Measurements from ENCODE around the gene SPATA17.
"Not testable (repeated sequence)": the region's sequence is repeated elsewhere in the genome, so short reads cannot be mapped to it uniquely, and the experiment has no call there.

Gene SPATA17

DNA sequence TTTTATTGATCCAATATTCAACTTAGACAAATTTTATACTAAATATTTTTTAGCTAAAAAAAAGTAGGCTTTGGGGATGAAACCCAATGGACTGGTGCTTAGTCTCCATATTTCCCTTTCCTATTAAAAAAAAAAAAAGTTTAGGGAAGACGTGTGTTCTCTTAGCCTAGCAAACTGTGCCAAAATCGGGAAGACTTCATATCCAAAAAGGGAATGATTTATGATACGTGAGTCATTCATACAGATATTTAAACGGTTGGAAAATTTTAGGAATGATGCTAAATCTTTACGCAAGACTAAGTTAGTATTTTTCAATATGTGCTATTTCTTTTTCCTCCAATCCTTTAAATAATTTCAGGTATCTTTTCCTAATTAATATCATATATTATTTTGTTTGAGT lies 50.7 kb downstream of the SPATA17 start:
- no peak for DNase-seq

DNA sequence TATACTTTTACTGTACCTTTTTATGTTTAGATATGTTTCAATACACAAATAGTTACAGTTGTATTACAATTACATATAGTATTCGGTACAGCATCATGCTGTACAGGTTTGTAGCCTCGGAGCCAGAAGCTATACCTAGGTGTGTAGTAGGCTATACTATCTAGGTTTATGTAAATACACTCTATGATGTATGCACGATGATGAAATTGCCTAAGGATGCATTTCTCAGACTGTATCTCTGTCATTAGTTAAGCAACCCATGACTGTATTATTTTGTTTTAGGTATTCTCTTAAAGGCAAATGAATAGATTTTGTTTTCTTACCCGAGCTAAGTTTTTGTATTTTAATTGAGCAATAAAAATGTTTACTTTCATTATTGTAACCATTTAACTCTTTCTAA lies 56.4 kb downstream of the SPATA17 start:
- no peak for DNase-seq

DNA sequence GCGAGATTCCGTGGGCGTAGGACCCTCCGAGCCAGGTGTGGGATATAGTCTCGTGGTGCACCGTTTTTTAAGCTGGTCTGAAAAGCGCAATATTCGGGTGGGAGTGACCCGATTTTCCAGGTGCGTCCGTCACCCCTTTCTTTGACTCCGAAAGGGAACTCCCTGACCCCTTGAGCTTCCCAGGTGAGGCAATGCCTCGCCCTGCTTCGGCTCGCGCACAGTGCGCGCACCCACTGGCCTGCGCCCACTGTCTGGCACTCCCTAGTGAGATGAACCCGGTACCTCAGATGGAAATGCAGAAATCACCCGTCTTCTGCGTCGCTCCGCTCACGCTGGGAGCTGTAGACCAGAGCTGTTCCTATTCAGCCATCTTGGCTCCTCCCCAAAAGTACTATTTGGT lies 65.0 kb downstream of the SPATA17 start:
- DNase-seq: not testable (repeated sequence)

DNA sequence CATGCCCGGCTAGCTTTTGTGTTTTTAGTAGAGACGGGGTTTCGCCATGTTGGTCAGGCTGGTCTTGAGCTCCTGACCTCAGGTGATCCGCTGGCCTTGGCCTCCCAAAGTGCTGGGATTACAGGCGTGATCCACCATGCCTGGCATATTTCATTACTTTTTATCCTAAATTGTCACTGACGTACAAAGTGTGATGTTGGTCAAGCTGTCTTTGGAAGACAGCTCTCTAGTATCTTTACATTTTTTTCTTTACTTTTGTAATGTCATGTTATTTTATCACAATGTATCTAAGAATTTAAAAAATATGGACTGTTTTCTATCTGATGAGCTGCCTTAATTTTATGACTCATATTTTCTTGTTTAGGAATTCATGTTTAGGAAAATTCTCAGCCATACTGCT lies 72.2 kb downstream of the SPATA17 start:
- no peak for DNase-seq

DNA sequence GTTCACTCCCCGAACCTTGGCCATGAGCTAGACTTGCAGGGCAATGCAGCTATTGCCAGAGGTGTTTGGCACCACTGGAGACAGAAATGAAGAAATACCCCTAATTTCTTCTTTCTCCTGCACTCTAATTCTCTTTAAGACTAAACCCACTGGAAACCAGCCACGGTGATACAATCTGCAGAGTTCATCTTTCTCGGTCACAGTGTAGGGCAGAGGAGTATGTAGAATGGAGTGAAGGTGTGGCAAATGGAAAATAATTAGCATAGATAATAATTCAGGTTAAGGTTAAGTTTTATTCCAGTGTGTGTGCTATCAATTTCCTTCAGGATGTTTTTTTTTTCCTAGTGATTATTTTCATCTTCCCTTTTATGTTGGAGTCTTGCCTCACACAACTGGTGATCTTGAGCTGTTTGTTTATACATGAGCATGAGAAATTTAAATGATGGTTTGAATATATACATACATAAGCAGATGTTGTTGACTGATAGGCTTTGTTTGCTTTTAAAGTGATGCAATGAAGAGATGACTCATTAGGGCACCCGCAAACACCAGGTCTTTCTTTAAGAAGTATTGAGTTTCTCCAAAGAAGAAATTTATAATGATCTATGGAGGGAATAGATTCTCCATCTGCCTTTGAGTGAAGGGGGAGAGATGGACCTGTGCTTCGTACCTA lies 81.9 kb downstream of the SPATA17 start:
- DNase-seq: no peak

DNA sequence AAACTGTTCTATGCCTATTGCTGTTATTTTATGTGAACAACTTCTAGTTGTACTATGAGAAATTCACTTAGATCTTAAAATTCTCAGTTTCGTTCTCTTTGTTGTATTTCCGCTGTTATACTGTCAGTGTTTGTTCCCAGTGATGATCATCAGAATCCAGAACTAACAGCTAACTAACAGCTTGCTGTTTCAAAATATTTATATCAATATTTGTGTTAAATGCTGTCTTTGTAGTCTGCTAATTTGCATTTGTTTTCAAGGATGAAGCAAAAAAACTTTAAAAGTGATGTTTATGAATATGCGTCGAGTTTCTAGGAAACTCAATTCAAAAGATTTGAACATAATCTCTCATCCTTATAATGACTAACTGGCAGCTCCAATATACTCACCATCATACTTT lies 84.5 kb downstream of the SPATA17 start:
- DNase-seq: no peak

DNA sequence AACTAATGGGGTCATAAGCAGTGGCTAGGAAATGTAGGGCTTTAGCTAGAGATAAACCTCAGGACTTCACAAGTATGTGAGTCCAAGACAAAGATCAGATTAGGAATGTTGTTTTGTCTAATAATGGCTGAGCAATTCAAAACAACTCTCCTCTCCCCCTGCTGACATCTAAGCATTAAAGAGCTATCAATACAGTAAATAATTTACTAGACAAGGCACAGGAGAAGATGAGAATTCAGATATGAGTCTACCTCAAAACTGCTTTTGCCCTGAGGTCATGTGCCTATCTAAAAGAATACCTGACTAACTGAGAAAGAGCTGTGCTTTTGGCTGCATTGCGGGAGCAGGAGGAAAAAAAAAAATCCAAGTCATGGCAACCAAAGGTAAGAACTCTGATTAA lies 86.8 kb downstream of the SPATA17 start:
- no peak for DNase-seq

DNA sequence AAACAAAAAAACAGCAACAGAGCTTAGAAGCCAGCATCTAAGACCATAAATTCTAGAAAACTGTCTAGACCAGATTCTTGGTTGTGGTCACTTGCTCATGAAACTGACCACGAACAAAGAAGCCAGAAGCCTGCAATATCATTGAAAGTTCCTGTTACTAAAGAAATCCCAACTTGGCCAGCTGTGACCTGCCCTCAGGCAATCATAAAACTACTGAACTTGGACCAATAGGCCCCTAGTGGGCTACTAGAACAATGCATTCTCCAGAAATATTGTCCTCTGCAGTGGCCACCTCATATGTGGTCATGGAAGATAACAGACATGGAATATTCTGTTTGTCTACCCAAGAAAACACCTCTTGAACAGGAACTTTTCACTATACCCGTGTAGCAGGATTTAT lies 87.7 kb downstream of the SPATA17 start:
- no peak for DNase-seq

DNA sequence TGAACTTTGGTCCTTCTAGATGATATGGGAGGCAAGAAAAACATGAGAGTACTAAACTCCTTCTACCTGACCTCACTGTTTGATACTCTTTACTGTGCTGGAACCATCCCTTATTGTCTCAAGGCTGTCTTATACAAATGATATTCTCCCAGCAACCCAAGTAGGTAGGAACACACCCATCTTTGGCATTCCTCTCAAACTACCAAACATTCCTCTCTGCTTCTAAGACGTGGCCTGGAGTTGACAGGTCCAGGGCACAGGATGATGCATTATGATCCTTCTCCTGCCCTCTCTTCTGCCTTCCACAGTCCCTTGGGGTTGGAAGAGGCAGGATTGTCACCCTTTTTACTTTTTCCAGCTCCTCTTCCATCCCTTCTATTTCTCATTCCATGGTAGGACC lies 90.5 kb downstream of the SPATA17 start:
- DNase-seq: no peak

DNA sequence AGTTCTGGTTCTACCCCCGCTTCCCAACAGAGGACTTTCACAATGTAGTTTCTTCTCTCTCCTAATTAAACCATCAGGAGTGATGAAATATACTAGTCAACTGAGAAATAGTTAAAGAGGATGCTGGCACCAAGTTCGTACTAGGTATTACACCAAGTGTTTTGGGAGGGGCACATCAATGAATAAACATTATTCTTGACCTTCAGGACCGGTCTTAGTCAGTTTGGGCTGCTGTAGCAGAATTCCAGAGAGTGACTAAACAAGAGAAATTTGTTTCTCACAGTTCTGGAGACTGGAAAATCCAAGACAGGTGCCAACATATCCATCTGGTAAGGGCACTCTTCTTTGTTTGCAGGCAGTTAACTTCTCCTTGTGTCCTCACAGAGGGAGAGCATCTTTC lies 103.8 kb downstream of the SPATA17 start:
- no peak for DNase-seq

DNA sequence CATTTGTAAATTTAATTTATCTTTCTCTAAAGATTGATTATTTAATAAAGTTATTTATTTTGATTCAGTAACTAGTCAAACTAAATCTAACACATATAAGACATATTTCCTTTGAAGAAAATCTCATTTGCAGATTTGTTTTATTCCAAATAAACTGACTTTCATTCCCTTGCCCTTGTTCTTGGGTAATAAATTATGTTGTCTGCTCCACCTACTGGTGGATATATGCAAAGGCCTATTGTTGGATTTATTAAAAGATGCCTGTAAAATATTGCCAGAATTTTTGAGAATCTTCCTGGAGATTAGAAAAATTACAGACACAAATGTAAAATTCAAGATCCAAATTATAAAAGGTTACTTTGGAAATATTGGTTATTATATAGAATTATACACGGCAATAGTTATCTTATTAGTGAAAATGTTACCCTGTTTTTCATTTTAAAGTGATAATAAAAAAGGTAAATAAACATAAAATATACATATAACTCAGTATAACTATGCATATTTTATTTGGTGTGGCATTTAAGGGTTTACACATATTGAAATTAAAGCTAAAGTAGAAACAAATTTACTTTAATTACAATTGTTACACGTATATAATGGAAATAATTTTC lies 116.1 kb downstream of the SPATA17 start:
- DNase-seq: no peak

DNA sequence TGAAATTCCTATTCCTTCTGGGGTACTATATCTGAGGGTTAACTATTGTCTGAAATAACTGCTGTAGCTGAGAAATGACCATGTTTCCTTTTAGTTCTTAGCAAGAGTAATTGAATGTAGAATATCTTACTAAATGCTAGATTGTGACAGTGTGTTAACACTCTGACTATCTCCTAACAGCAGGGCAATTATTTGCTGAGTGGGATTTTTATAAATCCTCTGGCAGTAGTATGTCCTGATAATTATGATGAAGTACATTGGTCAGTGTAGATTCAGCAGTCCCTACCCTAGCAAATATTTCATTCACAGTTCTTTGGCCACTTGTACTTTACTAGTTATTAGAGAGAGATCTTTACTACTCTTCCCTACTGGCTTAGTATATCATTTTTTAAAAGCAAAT lies 138.6 kb downstream of the SPATA17 start:
- DNase-seq: no peak

DNA sequence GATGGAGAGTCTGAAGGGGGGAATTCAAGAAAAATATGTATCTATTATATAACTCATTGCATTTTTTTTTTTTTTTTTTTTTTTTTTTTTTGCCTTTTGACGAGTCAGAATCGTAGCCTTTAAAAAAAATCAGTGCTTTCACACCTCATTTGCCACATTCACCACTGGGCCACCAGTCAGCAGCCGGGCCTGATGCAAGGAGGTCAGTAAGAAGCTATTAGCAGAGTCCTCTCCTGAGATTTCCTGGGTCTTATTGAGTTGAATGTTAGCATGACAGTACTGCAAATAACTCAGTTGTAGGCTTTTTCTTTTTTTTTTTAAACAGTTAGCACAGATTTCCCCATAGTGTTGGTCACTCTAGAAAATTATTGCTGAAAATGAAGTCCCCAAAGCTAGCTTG lies 139.8 kb downstream of the SPATA17 start:
- no peak for DNase-seq

DNA sequence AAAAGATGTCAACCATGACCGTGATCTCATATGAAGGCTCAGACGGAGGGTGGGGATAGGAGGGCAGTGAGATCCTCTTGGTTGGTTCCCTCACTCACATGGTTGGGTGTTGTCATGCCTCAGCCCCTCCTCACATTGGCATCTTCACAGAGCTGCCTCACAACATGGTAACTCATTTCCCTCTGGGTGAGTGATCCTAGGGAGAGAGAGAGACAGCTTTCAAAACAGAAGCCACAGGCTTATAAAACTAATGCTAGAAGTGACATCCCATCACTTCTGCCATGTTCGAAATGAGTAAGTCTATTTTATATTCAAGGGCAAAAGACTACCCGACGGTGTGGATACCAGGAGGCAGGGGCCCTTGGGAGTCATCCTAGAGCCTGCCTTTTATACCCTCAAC lies 145.5 kb downstream of the SPATA17 start:
- no peak for DNase-seq

DNA sequence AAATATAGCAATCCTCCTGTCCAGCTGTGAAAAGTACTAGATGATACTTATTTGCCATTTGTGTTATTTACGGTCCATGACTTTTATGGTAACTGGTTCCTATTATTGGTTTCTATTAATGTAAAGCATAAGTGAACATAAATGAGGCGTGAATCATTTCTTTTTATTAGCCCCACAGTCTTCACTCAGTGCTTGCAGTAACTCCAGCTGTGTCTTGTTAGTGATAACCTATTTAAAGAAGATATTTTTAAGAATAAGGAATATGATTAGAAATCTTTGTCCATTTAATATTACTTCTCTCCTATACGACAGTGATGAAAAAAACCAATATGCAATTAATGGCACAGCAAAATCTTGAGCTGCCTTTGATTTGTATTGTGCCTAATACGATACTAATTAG lies 149.9 kb downstream of the SPATA17 start:
- no peak for DNase-seq

DNA sequence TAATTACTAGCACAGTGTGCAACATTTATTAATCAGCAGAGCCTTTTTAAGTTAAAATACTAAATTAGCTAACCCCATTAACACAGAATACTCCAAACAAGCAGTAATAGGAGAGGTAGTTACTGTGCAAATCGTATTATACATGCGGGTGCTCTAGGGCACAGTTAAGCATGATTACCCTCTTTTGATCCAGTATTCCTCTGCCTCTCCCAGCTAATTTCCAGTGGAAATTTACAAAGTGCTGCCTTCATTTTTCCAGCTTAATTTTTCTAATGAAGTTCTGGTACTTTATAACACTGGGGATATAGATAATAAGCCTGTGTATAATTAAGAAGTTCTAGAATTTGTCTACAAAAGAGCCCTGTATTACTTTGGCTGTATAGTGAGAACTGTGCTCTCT lies 159.9 kb downstream of the SPATA17 start:
- no peak for DNase-seq

DNA sequence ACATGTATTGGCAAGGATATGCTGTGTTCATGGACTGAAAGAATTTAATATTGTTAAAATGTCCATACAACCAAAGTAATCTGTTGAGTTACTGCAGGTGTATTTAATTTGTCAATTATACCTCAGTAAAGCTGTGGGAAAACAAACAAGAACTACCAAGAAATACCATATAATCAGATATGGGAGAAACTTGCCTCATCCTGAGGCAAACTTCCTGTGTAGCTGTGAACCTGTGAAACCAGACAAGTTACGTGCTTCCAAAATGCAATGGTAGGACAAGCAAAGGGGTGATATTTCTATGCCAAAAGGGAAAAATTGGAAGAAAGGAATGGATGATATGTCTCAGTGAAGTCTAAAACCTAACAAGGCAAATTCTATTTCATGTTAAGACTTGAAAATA lies 174.6 kb downstream of the SPATA17 start:
- no peak for DNase-seq

DNA sequence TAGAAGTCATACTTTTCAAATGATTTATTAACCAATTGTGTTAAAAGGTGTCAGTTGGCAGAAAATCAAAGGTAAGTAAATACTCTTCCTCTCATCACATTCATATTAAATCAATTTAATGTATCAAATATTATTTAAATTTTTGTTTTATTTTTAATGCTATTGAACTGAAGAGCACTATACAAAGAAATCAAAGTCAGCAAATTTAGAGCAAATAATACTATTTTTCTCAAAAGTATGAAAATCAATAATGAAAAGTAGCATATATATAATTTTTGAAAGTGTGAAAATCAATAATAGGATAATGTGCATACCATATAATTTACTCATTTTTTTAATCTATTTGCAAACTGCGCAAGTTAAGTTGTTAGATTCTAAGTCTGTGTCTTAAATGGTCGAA lies 181.0 kb downstream of the SPATA17 start:
- DNase-seq: no peak

DNA sequence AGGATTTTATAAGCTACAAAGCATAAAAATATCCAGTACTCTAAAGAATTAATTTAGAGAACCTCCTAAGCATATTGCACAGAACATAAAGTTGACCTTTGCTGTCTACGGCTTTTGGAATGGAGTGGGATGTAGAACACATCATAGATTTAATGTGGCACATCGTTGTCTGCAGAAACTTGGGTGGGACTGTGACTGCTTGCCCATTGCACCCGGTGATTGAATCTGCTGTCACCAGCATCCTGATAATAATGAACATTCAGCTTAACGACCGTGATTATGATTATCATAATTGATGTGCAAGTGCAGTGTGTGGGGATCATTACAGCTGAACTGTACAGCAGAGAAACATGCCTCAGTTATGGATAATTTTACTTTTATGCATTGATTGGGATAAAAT lies 181.9 kb downstream of the SPATA17 start:
- DNase-seq: no peak

DNA sequence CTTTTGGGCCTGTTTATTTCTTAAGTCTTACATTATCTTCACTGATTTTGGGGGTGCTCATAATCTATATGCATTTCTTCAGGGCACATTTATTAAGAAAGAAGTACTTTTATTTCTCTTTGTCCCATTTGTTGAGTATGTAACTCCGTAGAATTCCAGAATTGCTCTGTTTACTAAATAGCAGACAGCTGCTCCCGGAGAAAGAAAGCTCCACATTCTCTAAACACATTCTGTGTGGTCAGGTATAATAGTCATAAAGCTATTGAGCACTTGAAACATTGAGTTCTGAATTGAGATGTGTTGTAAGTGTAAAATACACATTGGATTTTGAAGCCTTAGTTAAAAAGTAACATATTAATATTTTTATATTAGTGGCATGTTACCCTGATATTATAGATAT lies 206.5 kb downstream of the SPATA17 start:
- no peak for DNase-seq

DNA sequence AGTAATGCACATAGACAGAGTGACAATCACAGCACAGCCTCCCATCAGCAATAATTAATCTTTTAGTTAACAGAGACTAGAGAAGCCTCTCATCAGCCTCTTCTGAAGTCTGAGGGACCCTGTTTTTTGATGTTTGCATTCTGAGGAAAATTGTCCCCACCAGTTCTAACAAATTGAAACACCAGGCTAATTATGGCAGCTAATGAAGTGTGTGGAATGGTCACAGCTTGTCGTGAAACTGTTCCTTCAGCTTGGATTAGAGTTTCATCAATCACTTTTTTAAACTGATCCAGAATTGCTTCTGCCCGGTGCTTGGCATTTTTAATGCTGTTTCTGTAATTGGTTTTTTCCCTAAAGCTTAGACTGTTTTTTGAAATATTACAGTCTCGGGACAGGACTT lies 208.0 kb downstream of the SPATA17 start:
- DNase-seq: no peak

DNA sequence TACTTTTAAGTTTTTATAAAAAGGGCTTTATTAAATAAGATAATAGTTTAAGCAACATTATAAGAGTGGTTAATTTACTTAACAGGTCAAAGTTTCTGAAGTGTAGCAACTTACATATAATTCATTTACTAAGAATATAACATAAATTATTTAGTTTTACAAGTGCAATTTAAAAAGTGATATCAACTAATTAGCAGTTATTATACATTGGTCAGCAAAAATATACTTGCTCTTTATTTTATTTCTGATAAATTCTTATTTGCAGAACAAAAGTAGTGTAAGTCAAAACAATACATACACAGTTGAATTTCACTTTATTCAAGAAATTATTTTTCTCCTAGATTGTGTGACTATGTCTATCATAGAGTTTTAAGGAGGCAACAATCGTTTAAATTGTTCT lies 215.6 kb downstream of the SPATA17 start:
- no peak for DNase-seq

DNA sequence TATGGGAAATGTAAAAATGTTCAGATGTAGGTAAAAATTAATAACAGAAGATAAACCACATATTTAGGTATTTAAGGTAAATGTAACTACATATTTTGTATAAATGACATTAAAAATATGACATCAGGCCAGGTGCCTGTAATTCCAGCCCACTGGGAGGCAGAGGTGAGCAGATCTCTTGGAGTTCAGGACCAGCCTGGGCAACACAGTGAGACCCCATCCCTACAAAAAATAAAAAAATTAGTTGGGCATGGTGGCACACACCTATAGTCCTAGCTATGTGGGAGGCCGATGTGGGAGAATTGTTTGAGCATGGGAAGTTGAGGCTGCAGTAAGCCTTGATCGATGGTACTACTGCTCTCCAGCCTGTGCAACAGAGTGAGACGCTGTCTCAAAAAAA lies 216.5 kb downstream of the SPATA17 start:
- no peak for DNase-seq

DNA sequence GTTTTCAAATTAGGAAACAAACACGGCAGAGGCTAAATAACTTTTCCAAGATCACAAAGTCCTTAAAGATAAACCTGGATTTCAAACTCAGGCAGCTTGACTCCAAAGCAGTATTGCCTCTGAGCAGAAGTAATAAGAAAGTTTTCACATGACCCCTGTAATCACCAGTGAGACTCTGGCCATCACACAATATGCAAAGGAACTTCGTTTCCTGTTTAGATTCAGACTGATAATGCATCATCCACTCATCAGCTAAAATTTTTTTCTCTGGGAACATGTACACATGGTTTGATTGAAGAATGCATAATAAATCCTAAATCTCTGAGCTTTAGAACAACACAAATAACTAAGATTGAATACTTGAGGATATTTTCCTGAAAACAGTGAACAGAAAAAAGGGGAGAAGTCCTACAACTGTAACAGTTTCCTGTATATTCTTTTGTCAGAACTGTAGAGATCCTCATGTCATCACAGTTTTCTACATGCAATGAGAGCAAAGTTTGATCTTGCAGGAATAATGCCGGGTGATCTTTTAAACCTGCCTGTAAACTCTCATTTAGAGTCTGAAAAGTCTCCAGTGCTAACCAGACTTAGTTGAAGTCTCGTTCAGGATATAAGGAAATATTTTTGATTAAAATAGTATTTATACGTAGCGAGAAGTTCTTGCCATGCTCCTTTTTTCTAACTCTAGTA lies 225.3 kb downstream of the SPATA17 start:
- no peak for DNase-seq

DNA sequence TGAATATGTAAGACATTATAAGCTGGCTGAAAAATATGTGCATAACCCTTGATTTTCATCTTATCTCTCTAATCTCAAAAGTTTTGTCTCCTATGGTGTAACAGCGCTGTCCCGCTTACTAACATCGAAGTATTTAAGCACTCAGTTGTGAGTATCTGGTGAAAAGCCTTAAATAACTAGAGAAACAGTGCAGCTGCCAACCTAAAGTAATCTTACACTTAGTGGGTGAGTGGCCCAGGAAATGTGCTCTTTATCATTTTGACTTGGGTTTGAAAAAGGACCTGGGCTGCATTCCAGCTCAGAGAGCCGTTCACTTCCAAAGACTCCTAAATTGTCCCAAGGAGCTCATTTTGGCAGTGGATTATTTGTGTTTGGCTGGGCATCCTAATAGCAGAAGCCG lies 225.9 kb downstream of the SPATA17 start:
- no peak for DNase-seq
